Panc1 (cell line): ENCODE data around the gene DPEP1. TPM values are rescaled to one million over a fixed set of nuclear protein-coding genes. Genes with fewer than 3 reads are reported as not detected.

ENCODE experiments used
- ATAC-seq: fragments of 200-7000 bp; cut with Tn5 transposase; 2 replicates; pipeline ENCODE4 v1.9.1; 2020; ENCODE audit warnings: mild to moderate bottlenecking, moderate library complexity
- BruUV-seq: library from RNA; stranded (reverse); fragments of 400-500 nt; replicated peaks from 2 replicates; lab custom pipeline; 2021; lab: Mats Ljungman, UMichigan
- CTCF ChIA-PET: fragments of 300-600 bp; sonication (Branson Sonifier 250); formaldehyde crosslinking; loops from one replicate; lab custom pipeline; 2022; ENCODE audit warnings: antibody characterized with exemption; lab: Charles Lee
- POLR2A ChIA-PET: fragments of 300-600 bp; sonication (Branson Sonifier 250); formaldehyde crosslinking; loops from one replicate; lab custom pipeline; 2022; ENCODE audit warnings: antibody characterized with exemption; lab: Charles Lee
- DNase-seq: peaks from one replicate; pipeline ENCODE4 v3.0.0-alpha.2; 2010; ENCODE audit warnings: low read depth, low spot score
- H3K27ac ChIP-seq: 2 replicates; pipeline ENCODE4 v1.5.1; 2011; ENCODE audit warnings: mild to moderate bottlenecking, low read length, inconsistent platforms
- H3K27me3 ChIP-seq: fragments of 200-500 bp; sonication (Bioruptor generic); 2 replicates; pipeline ENCODE4 v1.6.0; 2014; ENCODE audit warnings: low read length, inconsistent platforms; ENCODE audit not compliant: control insufficient read depth, insufficient read depth
- H3K36me3 ChIP-seq: fragments of 200-500 bp; sonication (Bioruptor generic); 2 replicates; pipeline ENCODE4 v1.5.1; 2014; ENCODE audit warnings: inconsistent platforms, mild to moderate bottlenecking, low read length, moderate library complexity; ENCODE audit not compliant: control insufficient read depth, insufficient read depth
- H3K4me1 ChIP-seq: 2 replicates; pipeline ENCODE4 v1.5.1; 2011; ENCODE audit warnings: inconsistent platforms, mild to moderate bottlenecking, low read length, moderate library complexity; ENCODE audit not compliant: control insufficient read depth, insufficient read depth
- H3K4me3 ChIP-seq, 2 experiments: 2 replicates each; pipeline ENCODE4 v1.5.1; 2011 to 2012; ENCODE audit warnings: low read depth in 2 of 2, low read length in 2 of 2, mild to moderate bottlenecking in 2 of 2, inconsistent platforms in 1 of 2, moderate library complexity in 1 of 2
- H3K9me3 ChIP-seq: fragments of 200-500 bp; sonication (Bioruptor generic); 2 replicates; pipeline ENCODE4 v1.5.1; 2014; ENCODE audit warnings: low read depth, mild to moderate bottlenecking, inconsistent platforms, low read length, moderate library complexity; ENCODE audit not compliant: control insufficient read depth, insufficient read depth
- POLR2AphosphoS5 ChIP-seq: IDR thresholded peaks from 2 replicates; pipeline ENCODE4 v1.6.1; 2012; ENCODE audit warnings: mild to moderate bottlenecking, low read depth, low read length, moderate library complexity
- SIN3A ChIP-seq: IDR thresholded peaks from 2 replicates; pipeline ENCODE4 v1.6.1; 2012; ENCODE audit warnings: low read depth, mild to moderate bottlenecking, low read length, moderate library complexity, borderline replicate concordance; ENCODE audit not compliant: insufficient read depth
- TCF7L2 ChIP-seq: IDR thresholded peaks from 2 replicates; pipeline ENCODE4 v1.6.1; 2011; ENCODE audit warnings: mild to moderate bottlenecking, low read depth, low read length, inconsistent platforms
- in situ Hi-C: cut with HindIII; loops from 2 replicates; pipeline ENCODE4 v1.10.0; 2016; ENCODE audit warnings: low sequenced_read_pairs, low pct_unique_long_range_greater_than_20kb
- intact Hi-C: fragments of 100-400 bp; cut with micrococcal nuclease; formaldehyde crosslinking; loops from one replicate; pipeline ENCODE4 v1.10.0; 2022; ENCODE audit not compliant: unreplicated experiment
- total RNA-seq: library from RNA; stranded (reverse); gene quantifications from one replicate; pipeline ENCODE4 v1.2.1, GENCODE V29; 2021; ENCODE audit not compliant: unreplicated experiment
- TF ChIP-seq, protein P1 (sequence below): fragments of 450-650 bp; IDR thresholded peaks from 2 replicates; pipeline ENCODE4 v1.5.1; 2017; ENCODE audit warnings: mild to moderate bottlenecking
- TF ChIP-seq, protein P2 (sequence below), 2 experiments: IDR thresholded peaks; 2 replicates each; pipeline ENCODE4 v1.6.1; 2011 to 2012; ENCODE audit warnings: low read depth in 2 of 2, control low read depth in 1 of 2, low read length in 1 of 2, mild to moderate bottlenecking in 1 of 2, moderate library complexity in 1 of 2; ENCODE audit not compliant: insufficient read depth in 1 of 2

Gene DPEP1
- total RNA-seq, 1 experiment from 2014 or later: 0.18 TPM

DNA sequence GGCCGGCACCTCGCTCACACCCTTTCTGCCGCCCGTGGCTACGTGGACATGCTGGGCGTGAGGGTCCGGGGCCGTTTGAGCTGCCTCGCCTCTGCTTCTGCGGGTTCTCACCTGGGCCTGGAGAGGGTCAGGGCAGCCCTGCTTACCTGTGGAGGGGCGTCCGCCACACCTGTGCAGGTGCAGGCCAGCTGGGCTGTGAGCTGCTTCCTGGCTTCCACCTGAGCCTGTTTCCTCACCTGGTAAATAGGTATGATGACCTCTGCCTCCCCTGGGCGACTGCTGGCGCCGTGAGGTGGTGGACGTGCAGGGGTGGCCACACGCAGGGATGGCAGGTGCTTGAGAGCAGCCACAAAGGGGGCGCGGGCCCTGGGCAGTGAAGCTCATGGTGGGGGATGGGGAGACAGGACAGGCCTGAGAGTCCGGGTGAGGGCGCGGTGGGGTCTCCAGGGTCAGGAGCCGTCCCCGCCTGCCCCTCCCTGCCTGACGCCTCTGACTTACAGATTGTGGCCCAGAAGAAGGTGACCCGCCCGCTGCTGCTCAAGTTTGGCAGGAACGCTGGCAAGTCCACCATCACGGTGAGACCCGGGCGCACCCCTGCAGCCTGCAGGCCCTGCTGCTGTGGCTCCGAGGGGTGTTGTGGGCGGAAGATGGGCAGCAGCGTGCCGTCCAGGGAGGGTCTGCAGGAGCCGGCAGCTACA, 30.1 kb upstream of the DPEP1 start:
- ChIA-PET POLR2A (no interaction called here), CTCF (no interaction called here)
- Histone ChIP-seq H3K4me1 (peaks cover 11% of the 10 kb centered on the region), H3K4me3 (no peak overlapping the region), H3K27me3 (no peaks in the 10 kb centered on the region), H3K9me3 (no peaks in the 10 kb centered on the region), H3K36me3 (no peaks in the 10 kb centered on the region), H3K27ac (no peak overlapping the region)
- no TSS peak for BruUV-seq
- ATAC-seq: no peak
- in situ Hi-C loops (no loop called here), intact Hi-C loops (no loop called here)
- DNase-seq: no peak
- TF ChIP-seq, protein P1, sequence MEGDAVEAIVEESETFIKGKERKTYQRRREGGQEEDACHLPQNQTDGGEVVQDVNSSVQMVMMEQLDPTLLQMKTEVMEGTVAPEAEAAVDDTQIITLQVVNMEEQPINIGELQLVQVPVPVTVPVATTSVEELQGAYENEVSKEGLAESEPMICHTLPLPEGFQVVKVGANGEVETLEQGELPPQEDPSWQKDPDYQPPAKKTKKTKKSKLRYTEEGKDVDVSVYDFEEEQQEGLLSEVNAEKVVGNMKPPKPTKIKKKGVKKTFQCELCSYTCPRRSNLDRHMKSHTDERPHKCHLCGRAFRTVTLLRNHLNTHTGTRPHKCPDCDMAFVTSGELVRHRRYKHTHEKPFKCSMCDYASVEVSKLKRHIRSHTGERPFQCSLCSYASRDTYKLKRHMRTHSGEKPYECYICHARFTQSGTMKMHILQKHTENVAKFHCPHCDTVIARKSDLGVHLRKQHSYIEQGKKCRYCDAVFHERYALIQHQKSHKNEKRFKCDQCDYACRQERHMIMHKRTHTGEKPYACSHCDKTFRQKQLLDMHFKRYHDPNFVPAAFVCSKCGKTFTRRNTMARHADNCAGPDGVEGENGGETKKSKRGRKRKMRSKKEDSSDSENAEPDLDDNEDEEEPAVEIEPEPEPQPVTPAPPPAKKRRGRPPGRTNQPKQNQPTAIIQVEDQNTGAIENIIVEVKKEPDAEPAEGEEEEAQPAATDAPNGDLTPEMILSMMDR: no peak
- TF ChIP-seq, protein P2, sequence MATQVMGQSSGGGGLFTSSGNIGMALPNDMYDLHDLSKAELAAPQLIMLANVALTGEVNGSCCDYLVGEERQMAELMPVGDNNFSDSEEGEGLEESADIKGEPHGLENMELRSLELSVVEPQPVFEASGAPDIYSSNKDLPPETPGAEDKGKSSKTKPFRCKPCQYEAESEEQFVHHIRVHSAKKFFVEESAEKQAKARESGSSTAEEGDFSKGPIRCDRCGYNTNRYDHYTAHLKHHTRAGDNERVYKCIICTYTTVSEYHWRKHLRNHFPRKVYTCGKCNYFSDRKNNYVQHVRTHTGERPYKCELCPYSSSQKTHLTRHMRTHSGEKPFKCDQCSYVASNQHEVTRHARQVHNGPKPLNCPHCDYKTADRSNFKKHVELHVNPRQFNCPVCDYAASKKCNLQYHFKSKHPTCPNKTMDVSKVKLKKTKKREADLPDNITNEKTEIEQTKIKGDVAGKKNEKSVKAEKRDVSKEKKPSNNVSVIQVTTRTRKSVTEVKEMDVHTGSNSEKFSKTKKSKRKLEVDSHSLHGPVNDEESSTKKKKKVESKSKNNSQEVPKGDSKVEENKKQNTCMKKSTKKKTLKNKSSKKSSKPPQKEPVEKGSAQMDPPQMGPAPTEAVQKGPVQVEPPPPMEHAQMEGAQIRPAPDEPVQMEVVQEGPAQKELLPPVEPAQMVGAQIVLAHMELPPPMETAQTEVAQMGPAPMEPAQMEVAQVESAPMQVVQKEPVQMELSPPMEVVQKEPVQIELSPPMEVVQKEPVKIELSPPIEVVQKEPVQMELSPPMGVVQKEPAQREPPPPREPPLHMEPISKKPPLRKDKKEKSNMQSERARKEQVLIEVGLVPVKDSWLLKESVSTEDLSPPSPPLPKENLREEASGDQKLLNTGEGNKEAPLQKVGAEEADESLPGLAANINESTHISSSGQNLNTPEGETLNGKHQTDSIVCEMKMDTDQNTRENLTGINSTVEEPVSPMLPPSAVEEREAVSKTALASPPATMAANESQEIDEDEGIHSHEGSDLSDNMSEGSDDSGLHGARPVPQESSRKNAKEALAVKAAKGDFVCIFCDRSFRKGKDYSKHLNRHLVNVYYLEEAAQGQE (IDR thresholded peaks at IDR 0.05; ENCODE audit: insufficient read depth in 1 of 2, low read depth in 2 of 2, low read length in 1 of 2): no peak
- no peak for TF ChIP-seq TCF7L2
- TF ChIP-seq POLR2AphosphoS5: no peak
- TF ChIP-seq SIN3A: no peak

DNA sequence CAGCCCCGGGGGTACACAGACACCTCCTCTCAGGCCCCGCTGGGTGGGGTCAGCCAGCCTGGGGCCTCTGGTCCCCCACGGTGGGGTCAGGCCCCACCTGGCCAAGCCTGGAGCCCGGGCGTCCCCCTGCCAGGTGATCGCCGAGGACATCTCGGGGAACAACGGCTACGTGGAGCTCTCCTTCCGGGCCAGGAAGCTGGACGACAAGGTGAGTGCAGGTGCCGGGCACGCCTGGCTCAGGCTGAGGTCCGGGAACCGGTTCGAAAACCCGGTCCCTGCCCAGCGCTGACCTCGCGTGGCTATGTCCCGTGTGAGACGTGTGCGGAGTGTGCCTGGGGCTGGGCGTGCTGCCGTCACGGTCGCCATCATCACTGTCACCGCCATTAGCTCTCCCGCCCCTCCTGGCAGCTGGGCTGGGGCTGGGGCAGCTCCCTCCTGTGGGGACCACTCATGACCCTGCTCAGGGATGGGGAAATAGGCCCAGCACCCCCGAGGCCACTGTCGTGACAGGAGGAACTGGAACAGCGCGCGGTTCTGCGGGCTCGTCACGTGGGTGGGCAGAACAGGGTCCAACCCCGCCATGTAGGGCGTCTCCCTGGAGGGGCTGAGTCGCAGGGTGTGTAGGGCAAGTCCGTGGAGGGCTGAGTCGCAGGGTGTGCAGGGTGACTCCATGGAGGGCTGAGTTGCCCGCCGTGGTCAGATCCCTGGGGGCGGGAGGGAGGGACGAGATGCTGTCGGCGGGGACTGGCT, 29.4 kb upstream of the DPEP1 start:
- H3K27ac ChIP-seq: no peak overlapping the region
- no peak overlapping the region for H3K4me3 ChIP-seq
- no peaks in the 10 kb centered on the region for H3K36me3 ChIP-seq
- no peak for DNase-seq
- POLR2A ChIA-PET: no interaction called here
- TF ChIP-seq, protein P1: no peak
- no peak for TF ChIP-seq TCF7L2
- TF ChIP-seq POLR2AphosphoS5: no peak
- TF ChIP-seq, protein P2 (IDR thresholded peaks at IDR 0.05; ENCODE audit: insufficient read depth in 1 of 2, low read depth in 2 of 2, low read length in 1 of 2): no peak
- TF ChIP-seq SIN3A: no peak
- peaks cover 11% of the 10 kb centered on the region for H3K4me1 ChIP-seq
- in situ Hi-C loops (no loop called here), intact Hi-C loops (no loop called here)
- H3K27me3 ChIP-seq: no peaks in the 10 kb centered on the region
- CTCF ChIA-PET: no interaction called here
- peak; percentile 23 for ATAC-seq
- BruUV-seq: no TSS peak
- H3K9me3 ChIP-seq: no peaks in the 10 kb centered on the region
